Sigmoid colon (tissue), 7 donors: Measurements from ENCODE around the gene NUDT3. TPM values are rescaled to one million over a fixed set of nuclear protein-coding genes. Genes with fewer than 3 reads are reported as not detected.
"Not testable (repeated sequence)": the region's sequence is repeated elsewhere in the genome, so short reads cannot be mapped to it uniquely, and the experiment has no call there.

Experiments used
- DNase-seq: peaks from one replicate; pipeline ENCODE4 v3.0.0-alpha.2; 2019
- H3K27ac ChIP-seq, 4 donors: fragments of 200-600 bp; sonication (generic); one replicate each; pipeline ENCODE4 v1.5.1; 2016 to 2019; ENCODE audit warnings: mild to moderate bottlenecking in 1 of 4
- H3K27me3 ChIP-seq, 3 donors: fragments of 200-600 bp; sonication (generic); one replicate each; pipeline ENCODE4 v1.5.1; 2019; ENCODE audit warnings: mild to moderate bottlenecking in 1 of 3
- H3K36me3 ChIP-seq, 4 donors: fragments of 200-600 bp; sonication (generic); one replicate each; pipeline ENCODE4 v1.5.1; 2016 to 2019
- H3K4me1 ChIP-seq, 4 donors: fragments of 200-600 bp; sonication (generic); one replicate each; pipeline ENCODE4 v1.5.1; 2017 to 2019
- H3K4me3 ChIP-seq, 4 donors: fragments of 200-600 bp; sonication (generic); one replicate each; pipeline ENCODE4 v1.5.1; 2017 to 2019; ENCODE audit warnings: mild to moderate bottlenecking in 2 of 4, moderate library complexity in 1 of 4
- H3K9me3 ChIP-seq, 4 donors: fragments of 200-600 bp in 3 of 4; sonication (generic) in 3 of 4; one replicate each; pipeline versions ENCODE4 v1.5.1 to v1.6.1; 2013 to 2019
- EP300 ChIP-seq, 4 donors: sonication (generic); formaldehyde crosslinking; IDR thresholded peaks; one replicate each; pipeline ENCODE4 v1.6.1; 2017; ENCODE audit warnings: antibody characterized with exemption in 4 of 4
- POLR2A ChIP-seq, 2 donors: fragments of 450-650 bp; IDR thresholded peaks; one replicate each; pipeline ENCODE4 v1.6.1; 2016; ENCODE audit warnings: antibody characterized with exemption in 2 of 2, mild to moderate bottlenecking in 2 of 2, moderate library complexity in 2 of 2
- POLR2AphosphoS5 ChIP-seq, 4 donors: sonication (generic); formaldehyde crosslinking; IDR thresholded peaks; one replicate each; pipeline ENCODE4 v1.6.1; 2017; ENCODE audit warnings: antibody characterized with exemption in 4 of 4
- WGBS, 2 donors: extraction: QIAGEN DNeasy Blood & Tissue Kit; methylation state at CpG; one replicate each; pipeline ENCODE4 v1.1.7; 2013; 5-methylcytosine and 5-hydroxymethylcytosine counted together
- intact Hi-C: fragments of 100-400 bp; cut with DNase I; formaldehyde crosslinking; loops from one replicate; pipeline ENCODE4 v1.15.1; 2023
- polyA plus RNA-seq, 3 donors: library from polyadenylated mRNA; stranded (reverse); fragments of 200-250 nt; gene quantifications; one replicate each; pipeline ENCODE4 v1.2.3, GENCODE V29; 2013
- total RNA-seq, 4 donors: library from RNA; depleted of rRNA; stranded (reverse); fragments of >200 nt; gene quantifications; one replicate each; pipeline ENCODE4 v1.1.0, GENCODE V29; 2016
- TF ChIP-seq, protein P1 (sequence below), 4 experiments: fragments of 450-650 bp in 3 of 4; fragments of 200-600 bp in 1 of 4; IDR thresholded peaks; one replicate each; pipeline ENCODE4 v1.5.1; 2016 to 2019; ENCODE audit warnings: antibody characterized with exemption in 4 of 4, mild to moderate bottlenecking in 3 of 4, moderate library complexity in 2 of 4
- donor health status: healthy with polysubstance abuse.
- donor health status: Bipolar disorder and iron deficiency.
- donor health status: healthy.

NUDT3 gene
- total and polyA plus RNA-seq, 7 donors, result 6.0 to 45.7 (median 31.4) TPM

DNA sequence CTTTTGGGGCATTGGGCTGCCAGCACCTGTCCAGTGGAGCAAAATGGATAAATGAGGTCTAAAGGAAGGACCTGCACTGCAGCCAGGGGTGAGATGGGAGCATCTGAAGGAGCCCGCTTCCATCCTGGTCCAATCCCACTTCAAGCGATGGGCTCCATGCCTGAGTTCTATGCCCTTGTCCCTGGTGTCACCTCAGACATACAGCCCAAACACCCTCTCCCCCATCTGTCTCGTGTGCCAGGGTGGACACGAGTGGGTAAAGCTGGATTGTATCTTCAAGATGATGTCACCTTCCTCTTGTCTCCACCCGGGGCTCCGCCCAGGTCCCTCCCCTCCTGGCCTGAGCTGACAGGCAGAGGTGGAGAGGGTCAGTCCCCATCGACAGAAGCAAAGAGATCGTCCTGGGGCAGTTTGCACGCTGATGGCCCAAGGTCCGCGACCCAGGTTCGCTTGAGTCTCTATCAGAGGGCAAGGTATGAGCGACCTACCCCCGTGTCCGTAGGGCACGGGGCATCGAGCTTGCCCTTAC, 144.2 kb downstream of the NUDT3 start:
- intact Hi-C loops, result loop anchor here (2.0 to 5.0 kb wide), 3 partner anchors 51 to 361 kb away; no protein-coding TSS in a partner anchor

DNA sequence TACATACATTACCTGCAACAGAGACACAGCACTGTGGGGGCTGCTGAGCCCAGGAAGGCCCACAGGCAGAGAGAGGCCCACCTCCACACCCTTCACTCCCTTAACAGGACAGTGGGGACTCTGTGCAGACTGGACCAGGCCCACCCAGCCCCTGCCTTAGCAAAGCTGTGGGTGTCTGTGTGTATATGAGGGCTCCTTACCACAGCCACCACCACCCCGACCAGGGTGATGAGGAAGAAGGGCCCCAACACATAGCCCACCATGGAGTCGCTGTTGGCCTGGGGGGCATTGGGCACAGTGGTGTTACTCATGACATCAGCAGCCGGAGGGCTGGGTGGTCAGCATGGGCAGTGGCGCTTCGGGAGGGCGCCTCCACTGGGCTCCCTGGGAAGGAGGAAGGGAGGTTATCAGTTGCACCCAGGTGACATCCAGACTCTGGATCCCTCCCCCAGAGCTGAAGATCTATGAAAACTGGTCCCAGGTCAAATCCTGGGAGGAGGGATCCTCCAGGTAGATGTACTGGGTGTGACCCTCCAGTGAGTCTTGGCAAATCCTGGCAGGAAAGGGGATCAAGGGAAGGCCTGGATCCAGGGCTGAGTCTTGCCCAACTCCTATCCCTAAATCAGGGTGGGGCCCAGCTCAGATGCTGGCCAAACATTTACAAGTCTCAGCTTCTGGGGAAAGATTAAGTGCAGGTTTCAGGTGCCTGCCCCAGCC, 144.8 kb downstream of the NUDT3 start:
- 84 to 94% methylated on average over 6 of the region's 6 CpGs for WGBS, 2 donors
- Histone ChIP-seq H3K9me3 (no peaks in the 10 kb centered on the region), H3K36me3 (no peaks in the 10 kb centered on the region), H3K27ac (peak overlapping the region; percentile 85 to 92 (median 90)), H3K4me1 (peaks cover 0 to 39% (median 29%) of the 10 kb centered on the region in 4 donors), H3K4me3 (peak overlapping the region in 3 of 4 donors; percentile 74 to 91 (median 80)), H3K27me3 (no peaks in the 10 kb centered on the region)
- peak; percentile 68 for DNase-seq
- TF ChIP-seq EP300 (IDR thresholded peaks at IDR 0.05) (no peak), POLR2A (IDR thresholded peaks at IDR 0.05) (no peak), POLR2AphosphoS5 (IDR thresholded peaks at IDR 0.05) (no peak)
- TF ChIP-seq, protein P1, sequence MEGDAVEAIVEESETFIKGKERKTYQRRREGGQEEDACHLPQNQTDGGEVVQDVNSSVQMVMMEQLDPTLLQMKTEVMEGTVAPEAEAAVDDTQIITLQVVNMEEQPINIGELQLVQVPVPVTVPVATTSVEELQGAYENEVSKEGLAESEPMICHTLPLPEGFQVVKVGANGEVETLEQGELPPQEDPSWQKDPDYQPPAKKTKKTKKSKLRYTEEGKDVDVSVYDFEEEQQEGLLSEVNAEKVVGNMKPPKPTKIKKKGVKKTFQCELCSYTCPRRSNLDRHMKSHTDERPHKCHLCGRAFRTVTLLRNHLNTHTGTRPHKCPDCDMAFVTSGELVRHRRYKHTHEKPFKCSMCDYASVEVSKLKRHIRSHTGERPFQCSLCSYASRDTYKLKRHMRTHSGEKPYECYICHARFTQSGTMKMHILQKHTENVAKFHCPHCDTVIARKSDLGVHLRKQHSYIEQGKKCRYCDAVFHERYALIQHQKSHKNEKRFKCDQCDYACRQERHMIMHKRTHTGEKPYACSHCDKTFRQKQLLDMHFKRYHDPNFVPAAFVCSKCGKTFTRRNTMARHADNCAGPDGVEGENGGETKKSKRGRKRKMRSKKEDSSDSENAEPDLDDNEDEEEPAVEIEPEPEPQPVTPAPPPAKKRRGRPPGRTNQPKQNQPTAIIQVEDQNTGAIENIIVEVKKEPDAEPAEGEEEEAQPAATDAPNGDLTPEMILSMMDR (IDR thresholded peaks at IDR 0.05), result no peak
- intact Hi-C loops, result loop anchor here (2.0 to 5.0 kb wide), 3 partner anchors 51 to 361 kb away; no protein-coding TSS in a partner anchor

More for the DNA sequence above, 144.2 kb downstream of the NUDT3 start:
- WGBS, 2 donors, result 10 to 11% methylated on average over 17 of the region's 17 CpGs
- no peaks in the 10 kb centered on the region for H3K9me3 ChIP-seq
- H3K27me3 ChIP-seq, result no peaks in the 10 kb centered on the region
- H3K4me3 ChIP-seq, result peak overlapping the region; percentile 74 to 91 (median 78)
- no peak for TF ChIP-seq EP300 (IDR thresholded peaks at IDR 0.05)
- TF ChIP-seq POLR2A (IDR thresholded peaks at IDR 0.05), result no peak
- no peak for TF ChIP-seq POLR2AphosphoS5 (IDR thresholded peaks at IDR 0.05)
- TF ChIP-seq, protein P1 (IDR thresholded peaks at IDR 0.05), result no peak
- no peaks in the 10 kb centered on the region for H3K36me3 ChIP-seq
- peak overlapping the region; percentile 85 to 92 (median 90) for H3K27ac ChIP-seq
- peak; percentile 88 for DNase-seq
- peaks cover 0 to 37% (median 29%) of the 10 kb centered on the region in 4 donors for H3K4me1 ChIP-seq

DNA sequence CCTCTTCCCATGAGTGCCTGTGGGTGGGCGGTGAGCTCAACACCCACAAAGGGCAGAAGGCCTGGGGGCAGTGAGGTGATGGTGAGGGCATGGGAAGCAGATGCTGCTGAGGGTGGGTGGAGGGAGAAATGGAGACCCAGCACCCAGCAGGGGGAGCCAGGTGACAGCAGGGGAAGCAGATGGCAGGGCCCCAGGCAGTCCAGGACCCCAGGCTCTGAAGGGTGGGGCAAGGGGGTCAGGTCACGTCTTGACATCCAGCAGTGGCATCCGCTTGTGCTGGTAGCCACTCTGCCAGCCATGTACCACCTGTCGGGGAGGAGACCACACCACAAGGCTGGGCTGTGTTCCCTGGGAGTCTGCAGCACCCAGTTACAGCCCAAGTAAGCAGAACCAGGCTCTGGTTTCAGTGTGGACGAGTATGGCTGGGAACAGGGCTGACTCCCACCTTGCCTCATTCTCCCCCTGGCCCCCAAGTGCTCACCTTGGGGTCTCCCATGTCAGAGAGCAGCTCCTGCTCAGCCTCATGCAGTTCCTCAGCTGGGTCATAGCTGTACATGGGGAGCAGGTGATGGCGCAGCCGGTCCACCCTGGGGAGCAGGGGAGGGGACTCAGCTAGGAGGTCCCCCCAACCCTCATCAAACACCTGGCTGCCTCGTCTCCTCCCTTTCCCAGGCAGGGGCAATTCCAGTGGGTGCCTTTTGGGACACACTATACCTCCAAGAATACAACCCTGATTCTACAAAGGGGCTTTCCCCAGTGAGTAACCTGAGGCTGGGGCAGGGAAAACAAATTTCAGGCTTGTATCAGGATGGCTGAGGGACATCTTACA, 145.7 kb downstream of the NUDT3 start:
- H3K4me1 ChIP-seq, result peaks cover 0 to 39% (median 29%) of the 10 kb centered on the region in 4 donors
- intact Hi-C loops, result loop anchor here (5.0 kb wide), 1 partner anchor 281 kb away; no protein-coding TSS in a partner anchor
- no peaks in the 10 kb centered on the region for H3K36me3 ChIP-seq
- TF ChIP-seq, protein P1 (IDR thresholded peaks at IDR 0.05), result peak in 1 of 4 experiments; percentile 21
- TF ChIP-seq EP300 (IDR thresholded peaks at IDR 0.05), result no peak
- WGBS, 2 donors, result 67 to 70% methylated on average over 8 of the region's 8 CpGs
- H3K27ac ChIP-seq, result peak overlapping the region in 1 of 4 donors; percentile 85
- DNase-seq, result peak; percentile 62
- H3K4me3 ChIP-seq, result no peak overlapping the region
- H3K27me3 ChIP-seq, result no peaks in the 10 kb centered on the region
- no peaks in the 10 kb centered on the region for H3K9me3 ChIP-seq

DNA sequence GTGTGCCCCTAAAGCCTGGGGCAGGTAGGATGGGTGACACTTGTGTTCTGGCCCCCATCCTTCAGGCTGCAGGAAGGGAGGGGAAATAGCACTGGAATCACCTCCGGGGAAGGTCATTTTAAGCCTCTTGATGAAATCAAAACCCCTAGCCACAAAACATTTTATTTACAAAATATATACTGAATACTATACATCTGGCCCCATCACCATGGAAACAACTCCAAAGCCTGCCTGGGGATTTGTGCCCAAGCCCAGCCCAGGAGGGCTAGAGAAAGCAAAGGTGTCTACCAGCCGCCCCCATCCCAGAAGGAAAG, 146.3 kb downstream of the NUDT3 start:
- no peak overlapping the region for H3K4me3 ChIP-seq
- no peak for DNase-seq
- TF ChIP-seq, protein P1 (IDR thresholded peaks at IDR 0.05), result no peak
- TF ChIP-seq EP300 (IDR thresholded peaks at IDR 0.05) (no peak), POLR2AphosphoS5 (IDR thresholded peaks at IDR 0.05) (no peak), POLR2A (IDR thresholded peaks at IDR 0.05) (no peak)
- H3K9me3 ChIP-seq, result no peaks in the 10 kb centered on the region
- peaks cover 0 to 39% (median 29%) of the 10 kb centered on the region in 4 donors for H3K4me1 ChIP-seq
- intact Hi-C loops, result loop anchor here (5.0 kb wide), 1 partner anchor 281 kb away; no protein-coding TSS in a partner anchor
- H3K27me3 ChIP-seq, result no peaks in the 10 kb centered on the region
- H3K27ac ChIP-seq, result no peak overlapping the region
- H3K36me3 ChIP-seq, result no peaks in the 10 kb centered on the region
- 67 to 71% methylated on average over 2 of the region's 2 CpGs for WGBS, 2 donors

DNA sequence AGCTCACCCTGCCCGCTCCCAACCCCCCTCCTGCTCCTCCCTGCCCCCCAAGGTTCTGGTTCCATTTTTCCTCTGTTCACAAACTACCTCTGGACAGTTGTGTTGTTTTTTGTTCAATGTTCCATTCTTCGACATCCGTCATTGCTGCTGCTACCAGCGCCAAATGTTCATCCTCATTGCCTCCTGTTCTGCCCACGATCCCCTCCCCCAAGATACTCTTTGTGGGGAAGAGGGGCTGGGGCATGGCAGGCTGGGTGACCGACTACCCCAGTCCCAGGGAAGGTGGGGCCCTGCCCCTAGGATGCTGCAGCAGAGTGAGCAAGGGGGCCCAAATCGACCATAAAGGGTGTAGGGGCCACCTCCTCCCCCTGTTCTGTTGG, 146.7 kb downstream of the NUDT3 start:
- DNase-seq, result peak; percentile 53
- intact Hi-C loops, result loop anchor here (5.0 kb wide), 1 partner anchor 282 kb away; no protein-coding TSS in a partner anchor
- H3K36me3 ChIP-seq, H3K9me3 ChIP-seq, H3K27me3 ChIP-seq, H3K4me3 ChIP-seq, H3K27ac ChIP-seq: not testable (repeated sequence)
- peaks cover 0 to 39% (median 29%) of the 10 kb centered on the region in 4 donors for H3K4me1 ChIP-seq
- 83 to 89% methylated on average over 7 of the region's 7 CpGs for WGBS, 2 donors

DNA sequence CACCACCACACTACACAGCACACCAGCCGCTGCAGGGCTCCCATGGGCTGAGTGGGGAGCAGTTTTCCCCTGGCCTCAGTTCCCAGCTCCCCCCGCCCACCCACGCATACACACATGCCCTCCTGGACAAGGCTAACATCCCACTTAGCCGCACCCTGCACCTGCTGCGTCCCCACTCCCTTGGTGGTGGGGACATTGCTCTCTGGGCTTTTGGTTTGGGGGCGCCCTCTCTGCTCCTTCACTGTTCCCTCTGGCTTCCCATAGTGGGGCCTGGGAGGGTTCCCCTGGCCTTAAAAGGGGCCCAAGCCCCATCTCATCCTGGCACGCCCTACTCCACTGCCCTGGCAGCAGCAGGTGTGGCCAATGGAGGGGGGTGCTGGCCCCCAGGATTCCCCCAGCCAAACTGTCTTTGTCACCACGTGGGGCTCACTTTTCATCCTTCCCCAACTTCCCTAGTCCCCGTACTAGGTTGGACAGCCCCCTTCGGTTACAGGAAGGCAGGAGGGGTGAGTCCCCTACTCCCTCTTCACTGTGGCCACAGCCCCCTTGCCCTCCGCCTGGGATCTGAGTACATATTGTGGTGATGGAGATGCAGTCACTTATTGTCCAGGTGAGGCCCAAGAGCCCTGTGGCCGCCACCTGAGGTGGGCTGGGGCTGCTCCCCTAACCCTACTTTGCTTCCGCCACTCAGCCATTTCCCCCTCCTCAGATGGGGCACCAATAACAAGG, 147.3 kb downstream of the NUDT3 start:
- H3K9me3 ChIP-seq, H3K27me3 ChIP-seq, H3K36me3 ChIP-seq, H3K4me3 ChIP-seq: not testable (repeated sequence)
- Histone ChIP-seq H3K4me1 (peaks cover 0 to 39% (median 29%) of the 10 kb centered on the region in 4 donors), H3K27ac (peak overlapping the region in 2 of 4 donors; percentile 71 to 73)
- peak; percentile 40 for DNase-seq
- intact Hi-C loops, result loop anchor here (5.0 kb wide), 1 partner anchor 282 kb away; no protein-coding TSS in a partner anchor
- WGBS, 2 donors, result 78 to 85% methylated on average over 12 to 13 of the region's 13 CpGs
